Measurements from ENCODE around the gene MCCD1.

The MCCD1 gene

DNA sequence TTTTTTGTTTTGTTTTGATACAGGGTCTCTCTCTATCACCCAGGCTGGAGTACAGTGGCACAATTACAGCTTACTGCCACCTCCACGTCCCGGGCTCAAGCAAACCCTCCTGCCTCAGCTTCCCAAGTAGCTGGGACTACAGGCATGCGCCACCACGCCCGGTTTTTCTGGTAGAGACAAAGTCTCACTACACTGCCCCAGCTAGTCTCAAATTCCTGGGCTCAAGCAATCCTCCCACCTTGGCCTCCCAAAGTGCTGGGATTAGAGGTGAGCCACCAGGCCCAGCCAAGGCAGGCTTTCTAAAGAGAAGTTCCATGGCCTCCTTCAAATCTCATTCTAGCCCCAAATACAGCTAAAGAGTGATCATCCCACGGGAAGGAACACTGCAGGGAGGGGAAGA lies 5.2 kb downstream of the MCCD1 start:
- no peaks in the 10 kb centered on the region for H3K9me2 ChIP-seq (replicated peaks; ENCODE audit: control insufficient read depth, low read length)
- no peak overlapping the region for H3K4me2 ChIP-seq (ENCODE audit: low read length)
- TF ChIP-seq, protein P1, sequence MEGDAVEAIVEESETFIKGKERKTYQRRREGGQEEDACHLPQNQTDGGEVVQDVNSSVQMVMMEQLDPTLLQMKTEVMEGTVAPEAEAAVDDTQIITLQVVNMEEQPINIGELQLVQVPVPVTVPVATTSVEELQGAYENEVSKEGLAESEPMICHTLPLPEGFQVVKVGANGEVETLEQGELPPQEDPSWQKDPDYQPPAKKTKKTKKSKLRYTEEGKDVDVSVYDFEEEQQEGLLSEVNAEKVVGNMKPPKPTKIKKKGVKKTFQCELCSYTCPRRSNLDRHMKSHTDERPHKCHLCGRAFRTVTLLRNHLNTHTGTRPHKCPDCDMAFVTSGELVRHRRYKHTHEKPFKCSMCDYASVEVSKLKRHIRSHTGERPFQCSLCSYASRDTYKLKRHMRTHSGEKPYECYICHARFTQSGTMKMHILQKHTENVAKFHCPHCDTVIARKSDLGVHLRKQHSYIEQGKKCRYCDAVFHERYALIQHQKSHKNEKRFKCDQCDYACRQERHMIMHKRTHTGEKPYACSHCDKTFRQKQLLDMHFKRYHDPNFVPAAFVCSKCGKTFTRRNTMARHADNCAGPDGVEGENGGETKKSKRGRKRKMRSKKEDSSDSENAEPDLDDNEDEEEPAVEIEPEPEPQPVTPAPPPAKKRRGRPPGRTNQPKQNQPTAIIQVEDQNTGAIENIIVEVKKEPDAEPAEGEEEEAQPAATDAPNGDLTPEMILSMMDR (IDR thresholded peaks at IDR 0.05; ENCODE audit: low read depth, low read length, poor library complexity, severe bottlenecking) = no peak
- TF ChIP-seq EZH2phosphoT487 (IDR thresholded peaks at IDR 0.05; ENCODE audit: borderline replicate concordance, low read length) = no peak
- H3K27me3 ChIP-seq (ENCODE audit: control insufficient read depth, low read length) = no peaks in the 10 kb centered on the region
- H3K27ac ChIP-seq (ENCODE audit: low read depth, low read length) = no peak overlapping the region
- H3K79me2 ChIP-seq (ENCODE audit: control insufficient read depth, low read length) = peaks cover 56% of the 10 kb centered on the region
- no peak overlapping the region for H3K4me3 ChIP-seq (ENCODE audit: low read length)
- H3K36me3 ChIP-seq (ENCODE audit: control insufficient read depth, low read length) = peaks cover 96% of the 10 kb centered on the region
- H3F3A ChIP-seq (ENCODE audit: control insufficient read depth, insufficient read depth) = peaks cover 47% of the 10 kb centered on the region
- H3K4me1 ChIP-seq (ENCODE audit: control insufficient read depth, low read length) = peaks cover 12% of the 10 kb centered on the region
- H4K20me1 ChIP-seq (ENCODE audit: control insufficient read depth, insufficient read depth, low read depth, low read length) = peaks cover 41% of the 10 kb centered on the region
- no peaks in the 10 kb centered on the region for H3K9me3 ChIP-seq (ENCODE audit: control insufficient read depth, insufficient read depth, low read length)

GRCh38 chr6:31534521-31535040 lies 5.8 kb downstream of the MCCD1 start:
- H3K4me1 ChIP-seq (ENCODE audit: control insufficient read depth, low read length) = peaks cover 17% of the 10 kb centered on the region
- peaks cover 47% of the 10 kb centered on the region for H3F3A ChIP-seq (ENCODE audit: control insufficient read depth, insufficient read depth)
- H4K20me1 ChIP-seq (ENCODE audit: control insufficient read depth, insufficient read depth, low read depth, low read length) = peaks cover 47% of the 10 kb centered on the region
- H3K36me3 ChIP-seq (ENCODE audit: control insufficient read depth, low read length) = peaks cover 98% of the 10 kb centered on the region
- no peak overlapping the region for H3K27ac ChIP-seq (ENCODE audit: low read depth, low read length)
- H3K9me2 ChIP-seq (replicated peaks; ENCODE audit: control insufficient read depth, low read length) = no peaks in the 10 kb centered on the region
- peaks cover 62% of the 10 kb centered on the region for H3K79me2 ChIP-seq (ENCODE audit: control insufficient read depth, low read length)
- H3K27me3 ChIP-seq (ENCODE audit: control insufficient read depth, low read length) = no peaks in the 10 kb centered on the region
- H3K9me3 ChIP-seq (ENCODE audit: control insufficient read depth, insufficient read depth, low read length) = no peaks in the 10 kb centered on the region
- no peak overlapping the region for H3K4me2 ChIP-seq (ENCODE audit: low read length)
- TF ChIP-seq, protein P1 (IDR thresholded peaks at IDR 0.05; ENCODE audit: low read depth, low read length, poor library complexity, severe bottlenecking) = no peak
- TF ChIP-seq EZH2phosphoT487 (IDR thresholded peaks at IDR 0.05; ENCODE audit: borderline replicate concordance, low read length) = no peak
- no peak overlapping the region for H3K4me3 ChIP-seq (ENCODE audit: low read length)

DNA sequence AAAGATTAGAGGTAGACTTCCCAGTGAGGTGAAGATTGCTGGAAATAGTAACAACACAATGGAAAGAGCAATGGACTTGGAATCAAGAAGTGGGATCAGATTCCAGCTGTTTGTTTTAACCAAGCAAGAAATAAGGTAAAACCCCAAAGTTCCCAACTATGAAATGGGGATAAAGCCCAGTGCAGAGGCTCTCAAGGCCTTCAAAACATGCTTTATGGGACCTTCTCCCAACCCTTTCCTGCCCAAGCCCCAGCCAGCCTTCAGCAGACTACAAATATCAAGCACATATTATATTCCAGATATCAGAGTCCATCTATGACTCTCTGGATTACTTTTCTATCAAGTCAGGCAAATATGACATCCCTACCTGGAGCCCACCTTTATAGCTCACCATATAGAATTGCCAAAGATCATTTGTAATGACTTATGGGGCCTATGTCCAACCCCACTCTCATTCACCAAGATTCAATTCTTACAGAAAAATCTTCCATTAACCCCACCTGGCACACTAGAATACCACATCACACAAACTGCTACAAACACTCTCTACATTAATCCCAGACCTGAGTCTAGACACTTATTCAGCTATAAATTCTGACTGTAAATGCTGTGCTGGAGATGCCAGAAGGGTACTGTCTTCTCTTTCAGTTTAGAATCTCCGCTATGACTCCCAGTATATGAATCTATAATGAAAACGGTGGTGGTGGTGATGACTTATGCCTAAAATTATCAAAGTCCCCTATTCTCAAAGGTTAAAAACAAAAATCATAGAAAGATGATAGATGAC lies 7.0 kb downstream of the MCCD1 start:
- Histone ChIP-seq H3F3A (ENCODE audit: control insufficient read depth, insufficient read depth) (peaks cover 41% of the 10 kb centered on the region), H3K9me3 (ENCODE audit: control insufficient read depth, insufficient read depth, low read length) (no peaks in the 10 kb centered on the region), H3K9me2 (replicated peaks; ENCODE audit: control insufficient read depth, low read length) (no peaks in the 10 kb centered on the region), H3K4me2 (ENCODE audit: low read length) (no peak overlapping the region), H3K27me3 (ENCODE audit: control insufficient read depth, low read length) (no peaks in the 10 kb centered on the region), H4K20me1 (ENCODE audit: control insufficient read depth, insufficient read depth, low read depth, low read length) (peaks cover 56% of the 10 kb centered on the region), H3K79me2 (ENCODE audit: control insufficient read depth, low read length) (peaks cover 73% of the 10 kb centered on the region), H3K4me3 (ENCODE audit: low read length) (no peak overlapping the region), H3K27ac (ENCODE audit: low read depth, low read length) (no peak overlapping the region), H3K36me3 (ENCODE audit: control insufficient read depth, low read length) (peaks cover 98% of the 10 kb centered on the region), H3K4me1 (ENCODE audit: control insufficient read depth, low read length) (peaks cover 28% of the 10 kb centered on the region)
- TF ChIP-seq EZH2phosphoT487 (IDR thresholded peaks at IDR 0.05; ENCODE audit: borderline replicate concordance, low read length) = no peak
- TF ChIP-seq, protein P1 (IDR thresholded peaks at IDR 0.05; ENCODE audit: low read depth, low read length, poor library complexity, severe bottlenecking) = no peak

Measured in DOHH2 (cell line).